ENCODE results near the gene ODAD3. TPM values are rescaled to one million over a fixed set of nuclear protein-coding genes. Genes with fewer than 3 reads are reported as not detected.

The ODAD3 gene
- total RNA-seq, 1 experiment from 2014 or later, result 0.39 TPM

- ChIA-PET POLR2A (ENCODE audit: unreplicated experiment) (no interaction called here), CTCF (interaction anchor here (0.6 kb wide), 1 partner anchor 125 kb away, joined by 3 read pairs; no protein-coding TSS in a partner anchor)
- Histone ChIP-seq H3K4me3 (no peak overlapping the region), H2AFZ (no peak overlapping the region), H3K79me2 (ENCODE audit: low read depth) (no peaks in the 10 kb centered on the region), H3K4me2 (no peak overlapping the region), H4K20me1 (ENCODE audit: insufficient read depth) (peaks cover 8% of the 10 kb centered on the region), H3K27ac (no peak overlapping the region), H3K9me2 (ENCODE audit: insufficient read depth) (no peaks in the 10 kb centered on the region), H3K36me3 (ENCODE audit: low read depth) (no peaks in the 10 kb centered on the region; the same call in none of the 2 replicates), H3K4me1 (replicated peaks; ENCODE audit: insufficient read depth) (no peaks in the 10 kb centered on the region), H3F3A (ENCODE audit: insufficient read depth, low read depth) (peaks cover 17% of the 10 kb centered on the region; the same call in 1 of the 2 replicates), H3K27me3 (ENCODE audit: insufficient read depth, low read depth) (no peaks in the 10 kb centered on the region), H3K9me3 (ENCODE audit: insufficient read depth, low read depth) (no peaks in the 10 kb centered on the region)
- no peak for DNase-seq
- TF ChIP-seq CTCF (conservative IDR thresholded peaks at IDR 0.05) (no peak), EZH2 (IDR thresholded peaks at IDR 0.05; ENCODE audit: low read depth) (no peak)
- BruUV-seq (replicated peaks), result no TSS peak
- intact Hi-C loops (cut with micrococcal nuclease; ENCODE audit: unreplicated experiment), result no loop called here
These were observed 15.8 kb upstream of the ODAD3 start for GRCh38 chr19:11450570-11451326.

DNA sequence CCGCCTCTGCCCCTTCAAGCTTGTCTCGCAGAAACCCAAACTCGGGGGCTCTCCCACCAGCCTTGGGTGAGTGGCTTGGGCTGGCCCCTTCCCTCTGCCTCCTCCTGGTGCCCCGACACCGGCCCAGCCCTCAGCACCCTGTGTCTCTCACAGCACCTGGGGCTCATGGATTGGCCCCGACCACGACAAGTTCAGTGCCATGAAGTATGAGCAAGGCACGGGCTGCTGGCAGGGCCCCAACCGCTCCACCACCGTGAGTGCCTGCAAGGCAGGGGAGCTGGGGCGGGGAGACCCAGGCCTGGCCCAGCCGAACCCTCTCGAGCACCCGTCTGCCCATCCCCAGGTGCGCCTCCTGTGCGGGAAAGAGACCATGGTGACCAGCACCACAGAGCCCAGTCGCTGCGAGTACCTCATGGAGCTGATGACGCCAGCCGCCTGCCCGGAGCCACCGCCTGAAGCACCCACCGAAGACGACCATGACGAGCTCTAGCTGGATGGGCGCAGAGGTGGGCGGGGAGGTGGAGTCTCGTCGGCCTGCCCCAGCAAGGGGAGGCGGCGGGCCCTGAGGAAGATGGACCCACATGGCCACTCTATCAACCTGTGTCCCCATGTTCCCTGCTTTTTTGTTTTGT is 14.1 kb upstream of the ODAD3 start:
- Histone ChIP-seq H3F3A (ENCODE audit: insufficient read depth, low read depth) (peaks cover 17% of the 10 kb centered on the region; the same call in 1 of the 2 replicates), H2AFZ (no peak overlapping the region), H3K4me3 (no peak overlapping the region), H3K9me3 (ENCODE audit: insufficient read depth, low read depth) (no peaks in the 10 kb centered on the region), H4K20me1 (ENCODE audit: insufficient read depth) (peaks cover 8% of the 10 kb centered on the region), H3K9me2 (ENCODE audit: insufficient read depth) (no peaks in the 10 kb centered on the region), H3K36me3 (ENCODE audit: low read depth) (peaks cover 4% of the 10 kb centered on the region), H3K27ac (no peak overlapping the region), H3K4me1 (replicated peaks; ENCODE audit: insufficient read depth) (no peaks in the 10 kb centered on the region), H3K4me2 (no peak overlapping the region), H3K79me2 (ENCODE audit: low read depth) (no peaks in the 10 kb centered on the region), H3K27me3 (ENCODE audit: insufficient read depth, low read depth) (no peaks in the 10 kb centered on the region)
- no TSS peak for BruUV-seq (replicated peaks)
- DNase-seq, result no peak
- intact Hi-C loops (cut with micrococcal nuclease; ENCODE audit: unreplicated experiment), result no loop called here
- ChIA-PET POLR2A (ENCODE audit: unreplicated experiment) (no interaction called here), CTCF (interaction anchor here (1.2 kb wide), 1 partner anchor 68 kb away, joined by 3 read pairs; no protein-coding TSS in a partner anchor)
- TF ChIP-seq EZH2 (IDR thresholded peaks at IDR 0.05; ENCODE audit: low read depth) (no peak), CTCF (conservative IDR thresholded peaks at IDR 0.05) (no peak)

DNA sequence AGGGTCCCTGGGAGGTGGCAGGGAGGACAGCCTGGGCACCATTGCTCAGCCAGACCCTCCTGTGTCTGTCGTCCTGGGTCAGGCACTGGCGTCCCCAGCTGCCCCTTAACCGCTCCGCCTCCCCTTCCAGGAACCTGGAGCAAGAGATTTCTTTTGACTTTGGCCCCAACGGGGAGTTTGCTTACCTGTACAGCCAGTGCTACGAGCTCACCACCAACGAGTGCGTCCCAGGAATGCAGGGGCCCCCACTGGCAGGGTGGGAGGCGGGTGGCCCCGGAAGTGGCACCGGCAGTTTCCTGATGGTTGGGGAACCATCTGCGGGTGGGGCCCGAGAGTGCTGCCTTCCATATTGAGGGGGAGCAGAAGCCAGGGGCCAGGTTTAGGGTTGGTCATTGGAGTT is 13.5 kb upstream of the ODAD3 start:
- no peak for DNase-seq
- ChIA-PET POLR2A (ENCODE audit: unreplicated experiment) (no interaction called here), CTCF (interaction anchor here (1.2 kb wide), 1 partner anchor 67 kb away, joined by 3 read pairs; no protein-coding TSS in a partner anchor)
- intact Hi-C loops (cut with micrococcal nuclease; ENCODE audit: unreplicated experiment), result no loop called here
- Histone ChIP-seq H3K9me3 (ENCODE audit: insufficient read depth, low read depth) (no peaks in the 10 kb centered on the region), H4K20me1 (ENCODE audit: insufficient read depth) (peaks cover 8% of the 10 kb centered on the region), H3K4me1 (replicated peaks; ENCODE audit: insufficient read depth) (no peaks in the 10 kb centered on the region), H3K4me2 (no peak overlapping the region), H2AFZ (no peak overlapping the region), H3K27ac (no peak overlapping the region), H3K36me3 (ENCODE audit: low read depth) (peaks cover 4% of the 10 kb centered on the region), H3K79me2 (ENCODE audit: low read depth) (no peaks in the 10 kb centered on the region), H3F3A (ENCODE audit: insufficient read depth, low read depth) (peaks cover 19% of the 10 kb centered on the region; the same call in 1 of the 2 replicates), H3K27me3 (ENCODE audit: insufficient read depth, low read depth) (no peaks in the 10 kb centered on the region), H3K9me2 (ENCODE audit: insufficient read depth) (no peaks in the 10 kb centered on the region), H3K4me3 (no peak overlapping the region)
- BruUV-seq (replicated peaks), result no TSS peak
- TF ChIP-seq EZH2 (IDR thresholded peaks at IDR 0.05; ENCODE audit: low read depth) (no peak), CTCF (conservative IDR thresholded peaks at IDR 0.05) (no peak)
